OCI-LY7 (cell line): ENCODE measurements around the gene RAE1.

Experiments
- EZH2phosphoT487 ChIP-seq: fragments of 200-600 bp; sonication (generic); IDR thresholded peaks from 2 replicates; pipeline ENCODE4 v1.6.1; 2018; ENCODE audit warnings: low read depth, borderline replicate concordance, mild to moderate bottlenecking, mixed run types, antibody characterized with exemption, low read length, moderate library complexity, mixed read lengths
- TF ChIP-seq, protein P1 (sequence below): fragments of 200-600 bp; sonication (generic); conservative IDR thresholded peaks from 2 replicates; pipeline ENCODE4 v1.5.1; 2014; ENCODE audit warnings: mild to moderate bottlenecking, antibody characterized with exemption, low read length, moderate library complexity, mixed read lengths

DNA sequence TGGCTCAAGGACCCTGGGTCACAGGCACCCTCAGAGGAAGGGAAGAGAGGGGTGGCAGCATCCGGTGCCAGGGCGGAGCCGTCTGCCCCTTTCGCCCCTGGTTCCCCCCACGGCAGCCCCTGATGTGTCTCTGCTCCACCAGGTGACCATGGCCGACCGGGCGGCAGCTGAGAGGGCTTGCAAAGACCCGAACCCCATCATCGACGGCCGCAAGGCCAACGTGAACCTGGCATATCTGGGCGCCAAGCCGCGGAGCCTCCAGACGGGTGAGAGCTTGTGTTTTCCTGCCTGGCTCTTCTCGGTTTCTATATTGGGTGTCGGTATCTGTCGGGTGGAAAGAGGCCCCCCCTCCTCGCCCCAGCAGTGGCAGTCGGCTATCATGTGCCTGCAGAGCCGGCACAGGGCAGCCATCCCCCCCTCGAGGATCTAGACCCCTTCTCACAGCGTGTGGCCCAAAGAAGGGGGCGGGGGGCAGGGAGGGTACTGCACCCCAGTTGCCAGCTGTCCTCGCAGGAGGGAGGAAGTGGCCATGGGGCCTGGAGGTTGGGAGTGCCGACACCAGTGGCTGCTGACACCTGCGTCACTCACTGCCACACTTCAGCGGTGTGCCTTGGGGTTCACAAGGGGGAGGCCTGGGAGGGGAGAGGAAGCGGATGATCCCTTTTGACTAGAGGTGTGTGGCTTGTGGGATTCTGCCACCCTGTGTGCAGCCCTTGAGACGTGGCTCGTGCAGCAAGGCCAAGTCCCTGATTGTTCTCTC, 41.6 kb downstream of the RAE1 start:
- TF ChIP-seq, protein P1, sequence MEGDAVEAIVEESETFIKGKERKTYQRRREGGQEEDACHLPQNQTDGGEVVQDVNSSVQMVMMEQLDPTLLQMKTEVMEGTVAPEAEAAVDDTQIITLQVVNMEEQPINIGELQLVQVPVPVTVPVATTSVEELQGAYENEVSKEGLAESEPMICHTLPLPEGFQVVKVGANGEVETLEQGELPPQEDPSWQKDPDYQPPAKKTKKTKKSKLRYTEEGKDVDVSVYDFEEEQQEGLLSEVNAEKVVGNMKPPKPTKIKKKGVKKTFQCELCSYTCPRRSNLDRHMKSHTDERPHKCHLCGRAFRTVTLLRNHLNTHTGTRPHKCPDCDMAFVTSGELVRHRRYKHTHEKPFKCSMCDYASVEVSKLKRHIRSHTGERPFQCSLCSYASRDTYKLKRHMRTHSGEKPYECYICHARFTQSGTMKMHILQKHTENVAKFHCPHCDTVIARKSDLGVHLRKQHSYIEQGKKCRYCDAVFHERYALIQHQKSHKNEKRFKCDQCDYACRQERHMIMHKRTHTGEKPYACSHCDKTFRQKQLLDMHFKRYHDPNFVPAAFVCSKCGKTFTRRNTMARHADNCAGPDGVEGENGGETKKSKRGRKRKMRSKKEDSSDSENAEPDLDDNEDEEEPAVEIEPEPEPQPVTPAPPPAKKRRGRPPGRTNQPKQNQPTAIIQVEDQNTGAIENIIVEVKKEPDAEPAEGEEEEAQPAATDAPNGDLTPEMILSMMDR: no peak
- TF ChIP-seq EZH2phosphoT487: no peak
